Smooth muscle cell (in vitro differentiated cells): Measurements from ENCODE around the gene RPS6KC1. TPM values are rescaled to one million over a fixed set of nuclear protein-coding genes. Genes with fewer than 3 reads are reported as not detected.
"Not testable (repeated sequence)": the region's sequence is repeated elsewhere in the genome, so short reads cannot be mapped to it uniquely, and the experiment has no call there.

Experiments
- DNase-seq: peaks from one replicate; lab custom pipeline; 2025; ENCODE audit not compliant: unreplicated experiment; lab: John Stamatoyannopoulos, UW
- H2AFZ ChIP-seq: fragments of 200-600 bp; sonication (generic); 2 replicates; pipeline ENCODE4 v1.6.0; 2016; ENCODE audit warnings: antibody characterized with exemption, low read depth, mild to moderate bottlenecking
- H3F3A ChIP-seq: fragments of 200-600 bp; sonication (generic); 2 replicates; pipeline ENCODE4 v1.6.0; 2017; ENCODE audit warnings: antibody characterized with exemption, low read depth
- H3K27ac ChIP-seq: fragments of 200-600 bp; sonication (generic); 2 replicates; pipeline ENCODE4 v1.5.1; 2016; ENCODE audit warnings: low read depth, mild to moderate bottlenecking
- H3K27me3 ChIP-seq: fragments of 200-600 bp; sonication (generic); 2 replicates; pipeline ENCODE4 v1.6.1; 2016; ENCODE audit warnings: low read depth, mild to moderate bottlenecking
- H3K36me3 ChIP-seq: fragments of 200-600 bp; sonication (generic); 2 replicates; pipeline ENCODE4 v1.5.1; 2016; ENCODE audit warnings: low read depth
- H3K4me1 ChIP-seq: fragments of 200-600 bp; sonication (generic); 2 replicates; pipeline ENCODE4 v1.5.1; 2016; ENCODE audit warnings: low read depth
- H3K4me2 ChIP-seq: fragments of 200-600 bp; sonication (generic); 2 replicates; pipeline ENCODE4 v1.6.0; 2016; ENCODE audit warnings: mild to moderate bottlenecking
- H3K4me3 ChIP-seq: fragments of 200-600 bp; sonication (generic); 2 replicates; pipeline ENCODE4 v1.5.1; 2016; ENCODE audit warnings: mild to moderate bottlenecking
- H3K79me2 ChIP-seq: fragments of 200-600 bp; sonication (generic); 2 replicates; pipeline ENCODE4 v1.6.0; 2016; ENCODE audit warnings: low read depth, mild to moderate bottlenecking
- H3K9ac ChIP-seq: fragments of 200-600 bp; sonication (generic); 2 replicates; pipeline ENCODE4 v1.6.0; 2016; ENCODE audit warnings: low read depth
- H3K9me3 ChIP-seq: fragments of 200-600 bp; sonication (generic); replicated peaks from 2 replicates; pipeline ENCODE4 v1.5.1; 2016; ENCODE audit warnings: low read depth
- H4K20me1 ChIP-seq: fragments of 200-600 bp; sonication (generic); 2 replicates; pipeline ENCODE4 v1.6.0; 2016; ENCODE audit warnings: low read depth
- CTCF ChIP-seq: fragments of 200-600 bp; sonication (generic); IDR thresholded peaks from 2 replicates; pipeline ENCODE4 v1.5.1; 2017; ENCODE audit warnings: borderline replicate concordance, mild to moderate bottlenecking, antibody characterized with exemption; ENCODE audit not compliant: insufficient read depth, poor library complexity, severe bottlenecking
- WGBS: methylation state at CpG from one replicate; pipeline ENCODE4 v1.1.7; 2016; ENCODE audit warnings: low lambda C conversion rate; 5-methylcytosine and 5-hydroxymethylcytosine counted together
- polyA plus RNA-seq: library from polyadenylated mRNA; unstranded; fragments of >200 nt; fragmentation: Nextera tagmentation; extraction: Ambion mirVana; gene quantifications from 2 replicates; pipeline ENCODE4 v1.2.1, GENCODE V29; 2016
- total RNA-seq: library from RNA; depleted of rRNA; stranded (reverse); fragments of >200 nt; gene quantifications from 2 replicates; pipeline ENCODE4 v1.2.3, GENCODE V29; 2014

RPS6KC1 gene
- total and polyA plus RNA-seq, 2 experiments from 2014 or later: 17.6 to 30.8 TPM

GRCh38 chr1:213148905-213149304 lies 97.9 kb downstream of the RPS6KC1 start:
- Histone ChIP-seq H3K36me3 (no peaks in the 10 kb centered on the region), H3K9me3 (no peaks in the 10 kb centered on the region), H3K27ac (no peak overlapping the region), H3K4me2 (no peak overlapping the region), H4K20me1 (peaks cover 11% of the 10 kb centered on the region), H2AFZ (no peak overlapping the region), H3K9ac (no peak overlapping the region), H3K4me3 (no peak overlapping the region), H3K27me3 (no peaks in the 10 kb centered on the region), H3K4me1 (no peaks in the 10 kb centered on the region), H3K79me2 (peaks cover 55% of the 10 kb centered on the region), H3F3A (no peaks in the 10 kb centered on the region)
- no peak for DNase-seq
- WGBS: 94% methylated on average over 2 of the region's 2 CpGs
- no peak for TF ChIP-seq CTCF

- Histone ChIP-seq H3K79me2 (peaks cover 54% of the 10 kb centered on the region), H4K20me1 (peaks cover 21% of the 10 kb centered on the region)
- not testable (repeated sequence) for H3F3A ChIP-seq, H3K27ac ChIP-seq, H3K4me2 ChIP-seq, DNase-seq, H3K36me3 ChIP-seq, H3K4me3 ChIP-seq, H3K9ac ChIP-seq, H3K27me3 ChIP-seq, H3K9me3 ChIP-seq, H3K4me1 ChIP-seq, H2AFZ ChIP-seq
- no CpG with 5 or more reads among the region's 2 CpGs for WGBS
Observed at GRCh38 chr1:213150090-213150489, 99.0 kb downstream of the RPS6KC1 start.

GRCh38 chr1:213154056-213154685 lies 103.1 kb downstream of the RPS6KC1 start:
- peaks cover 21% of the 10 kb centered on the region for H3K79me2 ChIP-seq
- no peak for DNase-seq
- H3K27ac ChIP-seq: no peak overlapping the region
- H3K9ac ChIP-seq: no peak overlapping the region
- H3K4me1 ChIP-seq: no peaks in the 10 kb centered on the region
- peaks cover 25% of the 10 kb centered on the region for H4K20me1 ChIP-seq
- H2AFZ ChIP-seq: no peak overlapping the region
- H3K4me2 ChIP-seq: no peak overlapping the region
- TF ChIP-seq CTCF: no peak
- no peak overlapping the region for H3K4me3 ChIP-seq
- WGBS: 99% methylated on average over 3 of the region's 3 CpGs
- no peaks in the 10 kb centered on the region for H3F3A ChIP-seq
- H3K36me3 ChIP-seq: no peaks in the 10 kb centered on the region
- no peaks in the 10 kb centered on the region for H3K9me3 ChIP-seq
- H3K27me3 ChIP-seq: no peaks in the 10 kb centered on the region

GRCh38 chr1:213159376-213159775 lies 108.3 kb downstream of the RPS6KC1 start:
- Histone ChIP-seq H2AFZ (no peak overlapping the region), H3K4me3 (no peak overlapping the region), H3K36me3 (peaks cover 8% of the 10 kb centered on the region), H3K79me2 (peaks cover 11% of the 10 kb centered on the region), H3K9me3 (no peaks in the 10 kb centered on the region), H3K27ac (no peak overlapping the region), H3K4me1 (peaks cover 5% of the 10 kb centered on the region), H4K20me1 (peaks cover 35% of the 10 kb centered on the region), H3K27me3 (no peaks in the 10 kb centered on the region), H3F3A (no peaks in the 10 kb centered on the region), H3K9ac (no peak overlapping the region), H3K4me2 (no peak overlapping the region)
- WGBS: 93% methylated on average over 5 of the region's 5 CpGs
- TF ChIP-seq CTCF: no peak
- no peak for DNase-seq

- not testable (repeated sequence) for H3K9ac ChIP-seq, DNase-seq, H2AFZ ChIP-seq, H3K27ac ChIP-seq, H3K9me3 ChIP-seq, H3K79me2 ChIP-seq, H3K36me3 ChIP-seq, H3K4me1 ChIP-seq, H3F3A ChIP-seq, H3K4me3 ChIP-seq, H3K4me2 ChIP-seq, H3K27me3 ChIP-seq
- peaks cover 25% of the 10 kb centered on the region for H4K20me1 ChIP-seq
- WGBS: 96% methylated on average over 2 of the region's 2 CpGs
Observed at GRCh38 chr1:213160442-213160841, 109.4 kb downstream of the RPS6KC1 start.
